Embryonic facial prominence (tissue), 1 donor: ENCODE results near the gene THBS1.

Source experiments
- DNase-seq: peaks from one replicate; pipeline ENCODE4 v3.0.0-alpha.2; 2016; ENCODE audit errors: extremely low spot score

Gene THBS1

GRCh38 chr15:39580485-39581241, at the start of gene THBS1:
Gene THBS1, plus strand, starts transcription at chr15:39581079. Its CDS starts 779 bp downstream, at chr15:39581858.
- DNase-seq = peak; percentile 88

- no peak for DNase-seq
These were observed 45.9 kb upstream of the THBS1 start for GRCh38 chr15:39534996-39535395.

DNA sequence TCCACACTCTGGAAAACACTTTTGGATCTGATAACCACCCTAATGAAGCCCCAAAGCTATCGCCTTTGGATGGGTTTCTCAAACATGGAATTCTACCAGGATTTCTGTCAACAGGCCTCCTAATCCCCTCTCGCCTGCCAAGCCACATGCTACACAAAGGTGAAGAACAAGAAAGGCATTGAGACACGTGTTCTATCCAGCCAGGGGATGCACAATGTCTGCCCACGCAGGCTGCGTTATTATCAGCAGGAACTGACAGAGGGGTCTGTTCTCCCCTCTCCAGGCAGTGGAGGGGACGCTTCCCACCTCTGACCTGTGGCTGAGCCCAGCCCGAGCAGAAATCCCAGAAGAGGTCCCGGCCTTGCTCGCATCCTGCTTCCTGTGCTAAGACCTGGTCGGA, 45.4 kb upstream of the THBS1 start:
- DNase-seq = no peak

DNA sequence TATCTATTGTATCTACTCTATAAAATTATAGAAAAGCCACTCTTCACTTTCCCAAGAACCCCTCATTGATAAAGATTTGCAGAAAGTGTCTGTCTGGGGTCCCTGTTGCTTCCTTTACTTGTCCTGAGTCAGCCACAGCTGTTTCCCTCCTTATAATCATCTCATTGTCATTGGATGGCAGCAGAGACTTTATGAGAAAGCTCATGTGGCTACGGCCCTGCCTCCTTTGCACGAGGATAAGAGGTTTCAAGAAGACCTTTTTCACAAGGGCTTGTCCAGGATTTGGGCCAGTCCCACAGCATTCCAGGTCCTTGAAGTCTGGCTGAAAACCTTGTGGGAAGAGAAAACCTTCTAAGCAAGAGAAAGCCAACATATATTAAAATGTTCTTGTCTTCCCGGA, 41.9 kb upstream of the THBS1 start:
- no peak for DNase-seq

DNA sequence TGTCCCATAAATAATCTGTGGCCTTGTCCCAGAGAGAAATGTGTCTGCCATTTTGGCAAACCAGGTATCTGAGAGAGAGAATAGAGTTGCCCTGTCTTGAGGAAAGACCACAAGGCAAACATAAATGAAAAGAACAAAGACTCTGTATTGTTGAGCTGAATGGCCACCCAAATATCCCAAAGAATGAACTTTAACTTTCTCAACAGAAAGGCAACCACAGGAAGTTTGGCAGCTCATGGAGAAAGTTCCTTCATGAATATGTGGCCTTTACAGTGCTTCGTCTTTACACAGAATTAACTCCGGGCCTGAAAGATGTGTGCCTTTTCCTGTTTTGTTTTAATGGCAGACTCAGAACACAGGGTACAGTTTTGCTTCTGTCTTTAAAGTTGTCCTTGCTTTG, 41.4 kb upstream of the THBS1 start:
- no peak for DNase-seq

- no peak for DNase-seq
These were observed 40.8 kb upstream of the THBS1 start for GRCh38 chr15:39539973-39540558.

DNA sequence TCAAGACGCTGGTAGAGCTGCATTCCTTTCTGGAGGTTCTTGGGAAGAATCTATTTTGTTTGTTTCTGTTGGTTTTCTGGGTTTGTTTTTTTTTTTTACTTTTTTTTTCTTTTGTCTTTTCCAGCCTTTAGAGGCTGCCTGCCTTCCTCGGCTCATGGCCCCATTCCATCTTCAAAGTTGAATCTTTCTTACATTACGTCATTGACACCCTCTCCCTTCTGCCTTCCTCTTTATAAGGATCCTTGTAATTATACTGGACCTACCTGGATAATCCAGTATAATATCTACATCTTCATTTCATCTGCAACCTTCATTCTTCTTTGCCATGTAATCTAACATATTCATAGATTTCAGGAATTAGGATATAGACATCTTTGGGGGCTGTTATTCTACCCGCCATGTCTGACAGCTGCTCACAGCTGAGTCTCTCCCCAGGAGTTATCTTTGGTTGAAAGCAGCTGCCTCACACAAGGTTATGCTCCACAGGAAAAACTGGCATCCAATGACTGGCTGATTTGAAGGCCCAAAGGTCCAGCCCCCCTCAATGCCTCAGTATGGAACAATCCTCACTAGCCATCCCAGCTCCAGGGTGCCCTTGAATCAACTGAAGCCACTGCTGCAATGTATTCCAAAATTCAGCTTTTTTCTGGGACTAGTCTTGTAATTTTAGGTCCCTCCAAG, 38.4 kb upstream of the THBS1 start:
- DNase-seq = no peak

DNA sequence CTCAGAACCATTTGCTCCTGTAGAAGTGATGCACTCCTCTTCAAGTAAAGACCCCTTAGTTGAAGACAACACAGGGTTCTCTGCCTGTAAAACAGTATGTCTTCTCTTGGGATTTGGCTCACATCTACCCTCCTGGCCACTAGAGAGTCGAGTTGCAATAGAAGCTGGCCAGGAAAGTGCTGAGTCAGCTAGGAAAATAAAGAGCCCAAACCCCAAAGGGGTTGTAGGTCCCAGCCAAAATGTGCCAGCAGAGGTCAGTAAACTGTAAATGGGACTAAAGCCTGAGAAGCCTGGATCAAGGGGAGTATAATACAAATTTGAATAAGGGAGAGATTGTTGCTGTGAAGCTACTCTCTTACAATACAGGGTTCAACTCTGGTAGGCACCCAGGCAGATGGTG, 37.2 kb upstream of the THBS1 start:
- DNase-seq = no peak

- DNase-seq = no peak
These were observed 34.0 kb upstream of the THBS1 start for GRCh38 chr15:39546842-39547241.

- DNase-seq = no peak
These were observed 32.3 kb upstream of the THBS1 start for GRCh38 chr15:39548561-39548960.

DNA sequence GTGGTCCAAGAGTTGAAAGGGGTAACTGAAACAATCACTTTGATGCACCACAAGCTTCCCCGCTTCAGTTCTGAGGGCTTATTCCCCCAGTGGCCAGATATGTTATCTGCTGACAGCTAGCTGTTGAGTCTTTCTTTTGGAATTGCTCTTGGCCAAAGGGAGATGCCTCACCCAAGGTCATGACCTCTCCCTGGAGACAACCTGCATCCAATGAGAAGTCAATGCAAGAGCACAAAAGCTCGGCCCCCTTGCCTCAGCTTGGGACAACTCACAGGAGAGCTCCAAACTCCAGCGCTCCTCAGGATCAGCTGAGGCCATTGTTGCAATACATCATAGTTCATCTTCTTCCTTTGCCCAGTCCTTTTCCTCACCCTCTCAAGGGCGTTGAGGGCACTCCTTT, 31.0 kb upstream of the THBS1 start:
- DNase-seq = no peak

DNA sequence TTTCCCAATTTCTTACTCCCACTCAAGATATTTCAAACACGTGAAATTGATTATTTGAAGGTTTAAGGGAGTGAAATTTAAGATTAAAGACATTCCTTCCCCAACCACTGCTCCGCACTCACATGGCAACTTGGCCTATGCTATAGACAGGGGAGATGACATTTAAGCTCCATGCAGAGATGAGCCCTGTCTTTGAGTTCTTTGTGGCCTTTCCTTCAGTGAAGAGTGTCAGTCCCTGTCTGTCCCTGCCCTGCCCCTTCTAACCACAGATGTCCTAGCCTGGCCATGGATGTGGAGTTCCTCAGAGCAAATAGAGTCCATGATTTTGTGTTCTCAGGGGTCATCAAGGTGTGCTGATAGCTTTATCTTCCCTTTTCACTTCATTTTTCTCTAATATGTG, 29.4 kb upstream of the THBS1 start:
- no peak for DNase-seq

DNA sequence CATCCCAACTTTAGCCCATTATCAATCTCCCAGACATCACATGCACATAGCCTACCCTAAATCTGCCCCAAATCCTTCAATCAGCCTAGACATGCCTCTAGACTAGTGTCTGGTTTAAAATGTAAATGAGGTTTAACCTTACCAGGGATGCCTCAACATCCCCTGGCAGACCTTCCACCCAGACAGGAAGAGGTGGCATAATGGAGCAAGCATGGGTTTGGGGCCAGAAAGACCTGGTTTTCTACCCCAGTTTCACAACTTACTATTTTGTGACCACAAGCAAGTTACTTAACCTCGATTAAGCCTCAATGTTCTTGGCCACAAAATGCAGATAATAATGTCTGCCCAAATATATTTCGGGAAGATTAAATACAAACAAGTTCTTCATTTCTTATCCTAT, 28.3 kb upstream of the THBS1 start:
- no peak for DNase-seq

DNA sequence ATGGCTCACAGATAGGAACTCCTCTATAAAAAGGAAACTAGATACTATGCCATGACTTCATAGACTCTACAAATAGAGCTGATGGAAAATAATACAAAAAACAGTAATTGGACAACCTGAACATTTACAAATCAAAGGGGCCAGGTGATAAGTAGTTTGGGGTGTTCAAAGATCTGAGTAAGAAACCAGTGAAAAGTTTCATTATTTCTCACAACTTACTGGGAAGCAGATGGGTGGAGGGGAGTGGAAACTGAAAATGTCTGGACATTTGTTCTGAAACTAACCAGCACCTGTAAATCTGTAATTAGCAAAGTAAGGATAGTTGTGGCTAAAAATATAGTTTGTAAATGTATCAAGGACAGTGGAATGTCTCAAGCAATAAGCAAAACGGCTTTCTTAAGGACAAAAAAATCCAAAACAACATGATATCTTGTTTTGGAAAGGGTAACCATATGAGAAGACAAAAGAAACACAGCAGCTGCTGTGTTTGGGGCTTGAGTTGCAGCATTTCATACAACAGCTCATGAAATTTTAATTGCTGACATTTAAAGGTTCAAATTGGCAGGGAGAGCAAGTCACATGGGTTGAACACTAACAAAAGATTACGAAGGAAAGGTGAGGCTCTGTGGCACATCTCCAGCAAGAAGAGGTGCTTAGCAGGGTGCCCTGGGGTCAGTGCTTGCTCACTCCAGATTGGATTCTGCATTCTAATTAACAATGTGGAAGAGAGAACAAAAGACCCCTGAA, 26.8 kb upstream of the THBS1 start:
- no peak for DNase-seq

DNA sequence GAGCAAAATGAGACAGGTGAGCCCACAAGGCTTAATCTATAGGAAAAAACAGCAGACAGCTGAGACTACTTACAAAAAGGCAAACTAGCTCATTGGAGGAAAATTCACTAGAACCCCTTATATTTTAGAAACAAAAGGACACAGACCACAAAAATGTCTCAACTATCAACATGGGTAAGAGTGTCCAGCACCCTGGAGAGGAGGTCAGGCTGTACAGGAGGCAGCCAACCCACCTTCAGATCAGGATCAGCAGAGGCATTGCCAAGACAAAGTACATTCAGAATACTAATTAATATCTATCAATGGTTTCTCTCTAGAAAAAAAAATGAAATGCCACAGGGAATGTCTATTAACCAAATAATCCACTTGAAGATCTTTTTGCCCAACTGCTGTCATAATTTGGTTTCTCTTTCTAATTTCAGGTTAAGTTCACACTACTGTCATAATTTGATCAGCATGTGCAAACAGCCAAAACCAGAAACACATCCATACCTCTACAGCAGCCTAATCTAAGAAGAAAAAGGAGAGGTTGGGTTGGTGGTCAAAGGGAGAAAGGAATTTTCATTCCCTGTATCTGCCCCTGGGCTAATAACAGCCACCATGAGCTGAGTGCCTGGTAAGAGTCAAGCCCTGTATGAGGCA, 26.0 kb upstream of the THBS1 start:
- no peak for DNase-seq

DNA sequence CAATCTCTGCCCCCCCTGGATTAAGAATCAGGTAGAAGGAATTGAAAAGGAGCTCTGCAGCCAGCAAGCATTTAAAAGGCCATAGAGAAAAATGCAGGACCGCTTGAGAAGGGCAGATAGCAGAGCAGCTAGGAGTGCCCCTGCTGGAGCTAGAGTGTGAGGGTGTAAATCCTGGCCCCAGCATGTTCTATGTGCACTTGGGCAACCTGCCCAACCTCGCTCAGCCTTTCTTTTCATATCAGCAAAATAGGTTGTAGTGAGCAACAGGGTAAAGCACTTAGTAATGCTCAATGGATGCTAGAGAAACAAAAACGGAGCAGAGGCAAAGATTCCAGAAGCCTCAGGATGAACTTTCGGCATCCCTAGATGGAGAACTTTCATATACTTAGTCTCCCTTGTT, 25.0 kb upstream of the THBS1 start:
- no peak for DNase-seq

GRCh38 chr15:39556461-39556860, 24.4 kb upstream of the THBS1 start:
- no peak for DNase-seq

GRCh38 chr15:39558421-39558820, 22.5 kb upstream of the THBS1 start:
- no peak for DNase-seq

- no peak for DNase-seq
These were observed 15.8 kb upstream of the THBS1 start for GRCh38 chr15:39564972-39565665.

DNA sequence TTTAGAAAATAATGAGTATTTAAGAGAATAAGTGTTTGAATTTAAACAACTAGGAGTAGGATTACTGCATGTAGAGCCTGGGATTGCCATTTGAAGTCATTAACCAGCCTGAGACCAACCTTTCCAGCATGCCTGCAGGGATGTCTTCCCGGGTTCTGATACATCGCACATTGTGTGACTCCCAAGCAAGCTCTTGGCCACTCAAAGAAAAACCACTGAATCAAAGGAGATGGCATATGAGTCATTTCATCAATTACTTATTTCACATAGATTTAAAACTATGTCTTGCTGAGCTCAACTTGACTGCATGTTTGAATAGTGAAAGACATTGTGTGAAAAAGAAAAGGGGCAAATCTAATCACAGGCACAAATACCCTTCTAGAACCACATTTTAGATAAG, 15.0 kb upstream of the THBS1 start:
- DNase-seq = no peak

GRCh38 chr15:39573287-39573686, 7.6 kb upstream of the THBS1 start:
- DNase-seq = no peak
